GM12892 (cell line): ENCODE data around the gene GTF3C1.

Source experiments
- POLR2AphosphoS5 ChIP-seq: IDR thresholded peaks from 2 replicates; pipeline ENCODE4 v1.6.1; 2011; ENCODE audit warnings: low read depth, low read length, control low read depth
- TAF1 ChIP-seq: IDR thresholded peaks from 2 replicates; pipeline ENCODE4 v1.6.1; 2011; ENCODE audit warnings: low read depth, mild to moderate bottlenecking, control low read depth, low read length, borderline replicate concordance

DNA sequence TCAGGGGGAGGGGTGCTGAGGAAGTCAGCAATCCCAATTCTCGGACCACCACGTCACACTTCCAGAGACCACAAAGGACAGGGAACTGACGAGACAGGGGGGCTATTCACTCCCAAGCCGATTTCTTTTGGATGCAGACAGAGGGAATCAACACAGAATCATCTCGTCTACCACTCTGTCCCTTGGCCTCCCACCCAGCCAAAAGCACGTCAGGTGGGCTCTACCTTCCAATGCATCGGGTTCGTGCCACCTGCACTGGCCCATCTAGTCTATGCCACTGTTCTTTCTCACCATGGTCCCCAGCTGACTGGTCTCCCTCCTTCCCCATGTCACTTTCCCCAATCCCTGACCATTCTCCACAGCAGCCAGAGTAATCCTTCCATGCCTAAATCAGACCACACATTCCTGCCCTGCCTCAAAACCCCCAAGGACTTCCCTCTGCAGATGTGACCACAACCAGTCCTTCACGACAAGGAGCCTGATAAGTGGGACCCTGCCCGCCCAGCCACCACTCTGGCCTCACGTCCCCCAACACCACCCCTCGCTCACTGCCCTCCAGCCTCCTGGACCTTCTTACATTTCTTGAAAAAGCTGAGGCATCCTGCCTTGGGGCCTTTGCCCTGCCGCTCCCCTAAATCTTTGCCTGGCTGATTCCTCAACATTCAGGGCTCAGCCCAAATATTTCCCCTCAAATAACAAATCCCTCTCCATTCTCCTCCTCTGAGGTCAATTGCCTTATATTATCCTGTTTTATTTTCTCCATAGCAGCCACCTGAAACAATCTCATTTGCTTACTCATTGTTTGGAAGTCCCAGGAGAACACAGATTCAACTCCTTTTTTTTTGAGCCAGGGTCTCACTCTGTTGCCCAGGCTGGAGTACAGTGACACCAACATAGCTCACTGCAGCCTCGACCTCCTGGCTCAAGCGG, 77.4 kb downstream of the GTF3C1 start:
- TF ChIP-seq TAF1, result no peak
- no peak for TF ChIP-seq POLR2AphosphoS5
